Measurements from ENCODE around the gene YBEY. TPM values are rescaled to one million over a fixed set of nuclear protein-coding genes. Genes with fewer than 3 reads are reported as not detected.
"Not testable (repeated sequence)": the region's sequence is repeated elsewhere in the genome, so short reads cannot be mapped to it uniquely, and the experiment has no call there.

The YBEY gene
- total RNA-seq, 1 donor from 2014 or later = 16.2 TPM

DNA sequence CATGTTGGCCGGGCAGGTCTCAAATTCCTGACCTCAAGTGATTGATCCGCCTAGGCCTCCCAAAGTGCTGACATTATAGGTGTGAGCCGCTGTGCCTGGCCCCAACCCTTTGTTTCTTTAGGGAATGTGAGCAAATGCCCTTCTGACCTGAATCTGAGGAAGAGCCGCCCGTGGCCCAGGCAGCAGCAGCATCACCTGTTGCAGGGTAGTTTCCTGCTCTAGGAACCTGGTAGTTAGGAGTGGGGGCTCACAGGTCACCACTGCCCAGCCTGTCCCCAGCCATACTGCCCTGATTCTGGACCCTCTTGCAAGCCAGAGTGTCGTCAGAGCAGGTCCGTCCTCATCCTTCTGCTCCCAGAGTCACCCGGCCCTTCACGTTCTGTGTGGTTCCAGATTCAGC lies 13.0 kb downstream of the YBEY start:
- no peaks in the 10 kb centered on the region for H3K27me3 Mint-ChIP-seq
- intact Hi-C loops (cut with micrococcal nuclease) = no loop called here
- peaks cover 28% of the 10 kb centered on the region for H3K36me3 Mint-ChIP-seq (ENCODE audit: low read depth)
- peaks cover 15% of the 10 kb centered on the region for H3K4me1 Mint-ChIP-seq
- H3K9me3 Mint-ChIP-seq = no peaks in the 10 kb centered on the region
- no peak overlapping the region for H3K4me3 Mint-ChIP-seq
- DNase-seq = no peak
- H3K27ac Mint-ChIP-seq = no peak overlapping the region

DNA sequence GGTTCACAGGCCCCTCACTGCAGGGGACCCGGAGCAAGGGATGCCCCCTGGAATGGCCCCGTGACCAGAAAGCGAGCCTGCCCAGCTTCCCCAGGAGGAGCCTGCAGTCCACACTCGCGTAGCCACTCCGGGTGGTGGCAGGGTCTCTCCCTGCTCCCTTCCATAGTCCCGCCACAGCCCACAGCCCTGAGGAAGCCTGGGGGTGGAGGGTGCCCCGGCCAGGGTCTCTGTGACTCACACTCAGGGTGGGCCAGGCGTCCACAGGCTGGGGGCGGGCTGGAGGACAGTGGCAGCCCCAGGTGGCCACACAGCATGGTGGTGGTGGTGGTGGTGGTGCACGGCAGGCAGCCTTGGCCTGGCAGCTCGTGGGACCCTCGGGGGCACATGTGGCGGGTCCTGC lies 15.6 kb downstream of the YBEY start:
- Mint-ChIP-seq H3K36me3 (ENCODE audit: low read depth) (peaks cover 37% of the 10 kb centered on the region), H3K9me3 (no peaks in the 10 kb centered on the region), H3K4me3 (no peak overlapping the region), H3K4me1 (peaks cover 3% of the 10 kb centered on the region), H3K27ac (no peak overlapping the region), H3K27me3 (no peaks in the 10 kb centered on the region)
- intact Hi-C loops (cut with micrococcal nuclease) = no loop called here
- DNase-seq = no peak

DNA sequence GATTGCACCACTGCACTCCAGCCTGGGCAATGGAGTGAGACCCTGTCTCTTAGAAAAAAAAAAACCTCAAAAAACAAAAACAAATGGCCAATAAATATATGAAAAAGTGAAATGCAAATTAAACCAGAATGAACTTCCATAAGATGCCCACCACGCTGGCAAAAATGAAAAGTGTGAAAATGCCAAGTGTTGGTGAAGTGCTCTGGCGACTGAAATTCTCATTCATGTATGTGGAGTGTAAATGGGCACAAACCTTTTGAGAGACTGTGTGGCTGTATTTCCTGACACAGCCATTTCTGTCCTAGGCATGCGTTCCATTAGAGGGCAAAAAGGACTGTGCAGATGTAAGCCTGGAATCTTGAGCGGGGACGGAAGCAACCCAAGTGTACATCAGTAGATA lies 18.3 kb downstream of the YBEY start:
- no peak for DNase-seq
- Mint-ChIP-seq H3K4me1 (no peaks in the 10 kb centered on the region), H3K36me3 (ENCODE audit: low read depth) (peaks cover 41% of the 10 kb centered on the region), H3K27me3 (no peaks in the 10 kb centered on the region), H3K4me3 (no peak overlapping the region), H3K9me3 (no peaks in the 10 kb centered on the region), H3K27ac (no peak overlapping the region)
- intact Hi-C loops (cut with micrococcal nuclease) = no loop called here

GRCh38 chr21:46304955-46305354 lies 18.8 kb downstream of the YBEY start:
- intact Hi-C loops (cut with micrococcal nuclease) = no loop called here
- H3K4me1 Mint-ChIP-seq = no peaks in the 10 kb centered on the region
- H3K9me3 Mint-ChIP-seq = no peaks in the 10 kb centered on the region

DNA sequence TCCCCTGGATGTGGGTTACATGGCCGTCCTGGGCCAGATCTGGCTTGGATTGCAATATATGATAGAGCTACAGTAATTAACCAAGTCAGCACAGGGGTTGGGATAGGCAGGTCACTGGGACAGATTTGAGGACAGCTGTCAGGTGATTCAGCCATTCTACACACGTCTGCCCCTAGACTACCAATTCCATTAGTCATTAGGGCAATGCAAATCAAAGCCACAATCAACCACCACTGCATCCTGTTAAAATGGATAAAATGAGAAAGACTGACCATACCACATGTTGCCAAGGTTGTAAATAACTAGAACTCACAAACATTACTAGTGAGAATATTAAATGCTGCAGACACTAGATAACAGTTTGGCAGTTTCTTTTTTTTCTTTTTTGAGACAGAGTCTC lies 21.5 kb downstream of the YBEY start:
- no peaks in the 10 kb centered on the region for H3K4me1 Mint-ChIP-seq
- H3K27ac Mint-ChIP-seq = no peak overlapping the region
- no peak overlapping the region for H3K4me3 Mint-ChIP-seq
- H3K36me3 Mint-ChIP-seq (ENCODE audit: low read depth) = peaks cover 41% of the 10 kb centered on the region
- no peak for DNase-seq
- intact Hi-C loops (cut with micrococcal nuclease) = no loop called here
- H3K9me3 Mint-ChIP-seq = no peaks in the 10 kb centered on the region
- no peaks in the 10 kb centered on the region for H3K27me3 Mint-ChIP-seq

More at GRCh38 chr21:46304955-46305354, 18.8 kb downstream of the YBEY start:
- no peak overlapping the region for H3K27ac Mint-ChIP-seq
- no peak overlapping the region for H3K4me3 Mint-ChIP-seq
- no peaks in the 10 kb centered on the region for H3K27me3 Mint-ChIP-seq
- peaks cover 39% of the 10 kb centered on the region for H3K36me3 Mint-ChIP-seq (ENCODE audit: low read depth)
- no peak for DNase-seq

DNA sequence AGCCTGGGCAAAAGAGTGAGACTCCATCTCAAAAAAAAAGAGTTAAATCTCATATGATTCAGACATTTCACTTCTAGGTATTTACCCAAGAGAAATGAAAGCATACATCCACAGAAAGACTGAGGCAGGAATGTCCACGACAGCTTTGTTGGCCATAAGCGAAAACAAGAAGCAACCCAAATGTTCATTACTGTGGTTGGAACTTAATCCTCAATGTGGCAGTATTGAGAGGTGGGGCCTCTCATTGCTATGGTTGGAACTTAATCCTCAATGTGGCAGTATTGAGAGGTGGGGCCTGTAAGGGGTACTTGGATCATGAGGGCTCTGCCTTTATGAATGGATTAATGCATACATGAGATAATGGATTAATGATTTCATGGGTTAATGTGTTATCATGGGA lies 22.3 kb downstream of the YBEY start:
- intact Hi-C loops (cut with micrococcal nuclease) = no loop called here
- H3K27me3 Mint-ChIP-seq = no peaks in the 10 kb centered on the region
- DNase-seq = no peak
- H3K4me1 Mint-ChIP-seq = no peaks in the 10 kb centered on the region
- peaks cover 43% of the 10 kb centered on the region for H3K36me3 Mint-ChIP-seq (ENCODE audit: low read depth)
- H3K9me3 Mint-ChIP-seq = peaks cover 3% of the 10 kb centered on the region
- H3K27ac Mint-ChIP-seq = no peak overlapping the region
- H3K4me3 Mint-ChIP-seq = no peak overlapping the region

- H3K27me3 Mint-ChIP-seq; H3K4me3 Mint-ChIP-seq; H3K4me1 Mint-ChIP-seq; DNase-seq; H3K27ac Mint-ChIP-seq; H3K9me3 Mint-ChIP-seq; intact Hi-C loops (cut with micrococcal nuclease): not testable (repeated sequence)
- H3K36me3 Mint-ChIP-seq (ENCODE audit: low read depth) = peaks cover 41% of the 10 kb centered on the region
These were observed 24.1 kb downstream of the YBEY start for GRCh38 chr21:46310260-46310659.

GRCh38 chr21:46311568-46311967 lies 25.4 kb downstream of the YBEY start:
- H3K4me1 Mint-ChIP-seq = no peaks in the 10 kb centered on the region
- H3K9me3 Mint-ChIP-seq = peaks cover 3% of the 10 kb centered on the region
- intact Hi-C loops (cut with micrococcal nuclease) = no loop called here
- no peak for DNase-seq
- no peak overlapping the region for H3K4me3 Mint-ChIP-seq
- H3K27me3 Mint-ChIP-seq = no peaks in the 10 kb centered on the region
- H3K27ac Mint-ChIP-seq = no peak overlapping the region
- peaks cover 40% of the 10 kb centered on the region for H3K36me3 Mint-ChIP-seq (ENCODE audit: low read depth)

DNA sequence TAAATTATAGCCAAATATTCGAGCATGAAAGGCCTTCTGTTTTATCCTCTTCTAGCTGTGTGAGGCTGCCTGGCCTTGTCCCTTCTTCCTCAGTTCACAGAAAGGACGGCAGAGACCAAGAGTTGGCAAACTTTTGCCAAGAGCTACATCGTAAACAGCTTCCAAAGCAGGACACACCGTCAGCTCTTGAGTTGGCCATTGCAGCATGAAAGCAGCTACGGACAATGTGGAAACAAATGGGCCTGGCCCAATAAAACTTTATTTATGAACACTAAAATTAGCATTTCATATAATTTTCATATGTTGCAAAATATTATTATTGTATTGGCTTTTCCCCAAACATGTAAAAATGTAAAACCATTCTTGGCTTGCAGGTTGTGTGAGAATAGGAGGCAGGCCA lies 26.8 kb downstream of the YBEY start:
- Mint-ChIP-seq H3K27ac (no peak overlapping the region), H3K36me3 (ENCODE audit: low read depth) (peaks cover 34% of the 10 kb centered on the region), H3K9me3 (peaks cover 3% of the 10 kb centered on the region), H3K4me3 (no peak overlapping the region), H3K27me3 (no peaks in the 10 kb centered on the region), H3K4me1 (no peaks in the 10 kb centered on the region)
- DNase-seq = no peak
- intact Hi-C loops (cut with micrococcal nuclease) = no loop called here

GRCh38 chr21:46314441-46315020 lies 28.4 kb downstream of the YBEY start:
- Mint-ChIP-seq H3K4me1 (no peaks in the 10 kb centered on the region), H3K27ac (no peak overlapping the region), H3K27me3 (no peaks in the 10 kb centered on the region), H3K9me3 (peaks cover 3% of the 10 kb centered on the region), H3K36me3 (ENCODE audit: low read depth) (peaks cover 30% of the 10 kb centered on the region), H3K4me3 (no peak overlapping the region)
- DNase-seq = no peak
- intact Hi-C loops (cut with micrococcal nuclease) = no loop called here

GRCh38 chr21:46316708-46317324 lies 30.7 kb downstream of the YBEY start:
- Mint-ChIP-seq H3K36me3 (ENCODE audit: low read depth) (peaks cover 33% of the 10 kb centered on the region), H3K4me1 (peaks cover 14% of the 10 kb centered on the region), H3K27ac (no peak overlapping the region), H3K9me3 (peaks cover 3% of the 10 kb centered on the region), H3K27me3 (no peaks in the 10 kb centered on the region), H3K4me3 (no peak overlapping the region)
- intact Hi-C loops (cut with micrococcal nuclease) = no loop called here
- no peak for DNase-seq

DNA sequence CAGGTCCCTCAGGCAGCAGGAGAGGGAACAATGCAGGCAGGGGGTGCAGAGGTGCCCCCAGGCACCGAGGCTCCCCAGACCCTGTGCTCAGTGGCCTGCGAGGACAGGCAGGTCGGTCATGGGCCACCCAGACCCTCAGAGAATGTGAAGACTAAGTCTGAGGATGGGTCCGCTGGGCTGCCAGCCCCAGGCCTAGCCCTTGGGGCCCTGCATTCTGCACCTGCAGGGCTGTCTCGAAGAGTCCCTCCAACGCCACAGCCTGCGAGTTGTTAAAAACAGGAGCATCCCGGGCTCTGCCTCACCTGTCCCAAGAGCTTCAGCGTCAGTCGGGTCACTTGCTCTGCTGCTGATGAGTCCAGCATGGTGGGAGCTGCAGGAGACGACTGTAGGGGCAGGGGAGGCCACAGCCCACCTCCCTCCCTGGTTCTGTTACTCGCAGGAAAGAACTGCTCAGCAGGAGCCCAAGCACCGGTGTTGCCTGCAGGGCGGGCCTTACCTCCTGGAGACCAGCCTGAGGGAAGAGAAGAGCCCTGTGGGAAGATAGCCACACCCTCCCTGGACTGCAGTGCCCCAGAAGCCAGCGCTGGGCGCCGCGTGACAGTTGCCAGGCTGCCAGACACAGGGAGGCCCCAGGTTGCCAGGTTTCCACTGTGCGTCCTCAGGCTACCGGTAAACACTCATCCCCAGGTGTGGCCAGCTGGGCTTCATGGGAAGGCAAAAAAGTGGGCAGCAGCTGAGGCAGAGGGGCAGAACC lies 31.7 kb downstream of the YBEY start:
- DNase-seq = no peak
- H3K4me1 Mint-ChIP-seq = peaks cover 19% of the 10 kb centered on the region
- H3K36me3 Mint-ChIP-seq (ENCODE audit: low read depth) = peaks cover 28% of the 10 kb centered on the region
- peaks cover under 1% of the 10 kb centered on the region for H3K9me3 Mint-ChIP-seq
- no peak overlapping the region for H3K27ac Mint-ChIP-seq
- no peak overlapping the region for H3K4me3 Mint-ChIP-seq
- H3K27me3 Mint-ChIP-seq = no peaks in the 10 kb centered on the region
- intact Hi-C loops (cut with micrococcal nuclease) = no loop called here

- intact Hi-C loops (cut with micrococcal nuclease) = no loop called here
- H3K9me3 Mint-ChIP-seq = no peaks in the 10 kb centered on the region
- no peak overlapping the region for H3K27ac Mint-ChIP-seq
- H3K4me3 Mint-ChIP-seq = no peak overlapping the region
- DNase-seq = no peak
- peaks cover 19% of the 10 kb centered on the region for H3K4me1 Mint-ChIP-seq
- no peaks in the 10 kb centered on the region for H3K27me3 Mint-ChIP-seq
- H3K36me3 Mint-ChIP-seq (ENCODE audit: low read depth) = peaks cover 27% of the 10 kb centered on the region
These were observed 32.3 kb downstream of the YBEY start for GRCh38 chr21:46318464-46318845.

DNA sequence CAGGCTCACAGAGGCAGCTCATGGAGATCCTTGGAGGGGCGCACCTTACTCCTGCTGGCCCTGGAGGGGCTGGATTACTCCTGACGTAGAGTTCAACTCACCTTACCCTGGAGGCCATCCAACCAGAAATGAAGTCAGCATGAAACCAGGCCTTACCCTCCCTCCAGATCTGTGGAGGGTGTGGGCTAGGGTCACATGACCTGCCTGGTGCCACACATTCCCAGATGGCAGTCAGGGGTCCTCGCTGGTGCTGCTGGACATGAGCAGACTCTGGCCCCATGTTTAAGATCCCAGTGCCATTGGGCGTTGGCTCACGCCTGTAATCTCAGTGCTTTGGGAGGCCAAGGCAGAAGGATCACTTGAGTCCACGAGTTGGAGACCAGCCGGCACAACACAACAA lies 33.0 kb downstream of the YBEY start:
- peaks cover 27% of the 10 kb centered on the region for H3K36me3 Mint-ChIP-seq (ENCODE audit: low read depth)
- H3K9me3 Mint-ChIP-seq = no peaks in the 10 kb centered on the region
- intact Hi-C loops (cut with micrococcal nuclease) = no loop called here
- H3K27me3 Mint-ChIP-seq = no peaks in the 10 kb centered on the region
- H3K4me3 Mint-ChIP-seq = no peak overlapping the region
- no peak overlapping the region for H3K27ac Mint-ChIP-seq
- no peak for DNase-seq
- H3K4me1 Mint-ChIP-seq = peaks cover 19% of the 10 kb centered on the region
